AG04450 (cell line): Measurements from ENCODE around the gene MAPK10. TPM values are rescaled to one million over a fixed set of nuclear protein-coding genes. Genes with fewer than 3 reads are reported as not detected.

Source experiments
- CTCF ChIA-PET: fragments of 300-600, 350-600 bp; formaldehyde crosslinking; extraction: SDS; loops from one replicate; lab custom pipeline; 2022; ENCODE audit warnings: antibody characterized with exemption, inconsistent platforms; lab: Charles Lee
- POLR2A ChIA-PET: fragments of 350-600 bp; formaldehyde crosslinking; extraction: SDS; loops from one replicate; lab custom pipeline; 2021; ENCODE audit warnings: antibody characterized with exemption, inconsistent platforms; lab: Yijun Ruan, JAX
- DNase-seq: peaks from one replicate; pipeline ENCODE4 v3.0.0-alpha.2; 2011; ENCODE audit warnings: low read depth, low spot score
- H3K27ac ChIP-seq: one replicate; pipeline ENCODE4 v1.5.1; 2012; ENCODE audit warnings: low read depth, low read length, control low read depth
- H3K27me3 ChIP-seq: one replicate; pipeline ENCODE4 v1.6.0; 2012; ENCODE audit warnings: low read length; ENCODE audit not compliant: control insufficient read depth, insufficient read depth
- H3K4me3 ChIP-seq: 2 replicates; pipeline ENCODE4 v1.5.1; 2011; ENCODE audit warnings: mild to moderate bottlenecking, low read depth, low read length, control low read depth
- H3K9me3 ChIP-seq: 2 replicates; pipeline ENCODE4 v1.5.1; 2012; ENCODE audit warnings: low read length; ENCODE audit not compliant: control insufficient read depth, insufficient read depth
- polyA plus RNA-seq: library from polyadenylated mRNA; depleted of rRNA; stranded (reverse); fragments of >200 nt; gene quantifications from 2 replicates; pipeline ENCODE4 v1.2.3, GENCODE V29; 2011
- TF ChIP-seq, protein P1 (sequence below): IDR thresholded peaks from 2 replicates; pipeline ENCODE4 v1.5.1; 2011; ENCODE audit warnings: low read depth, low read length, control low read depth, inconsistent platforms

Gene MAPK10
- polyA plus RNA-seq, 1 experiment, result 16.3 TPM

DNA sequence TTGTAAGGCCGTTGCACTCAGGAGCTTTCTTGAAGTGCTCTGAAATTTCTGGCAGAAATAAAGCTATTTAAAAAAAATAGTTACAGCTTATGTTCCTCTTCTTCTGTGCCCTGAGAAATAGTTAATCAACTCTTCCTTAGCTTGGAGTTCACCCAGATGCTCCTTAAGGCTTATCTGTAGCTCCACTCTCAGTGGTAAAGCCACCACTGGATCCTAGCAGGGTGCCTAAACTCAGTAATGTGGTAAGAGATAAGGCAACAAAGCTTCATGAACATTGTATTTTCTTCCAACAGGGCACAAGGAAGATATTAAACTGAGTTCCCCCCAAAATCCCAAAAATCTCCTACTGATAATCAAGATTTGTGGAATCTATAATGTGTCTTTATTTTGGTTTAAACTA is 299.5 kb downstream of the MAPK10 start:
- no peak overlapping the region for H3K4me3 ChIP-seq
- no peaks in the 10 kb centered on the region for H3K9me3 ChIP-seq
- TF ChIP-seq, protein P1, sequence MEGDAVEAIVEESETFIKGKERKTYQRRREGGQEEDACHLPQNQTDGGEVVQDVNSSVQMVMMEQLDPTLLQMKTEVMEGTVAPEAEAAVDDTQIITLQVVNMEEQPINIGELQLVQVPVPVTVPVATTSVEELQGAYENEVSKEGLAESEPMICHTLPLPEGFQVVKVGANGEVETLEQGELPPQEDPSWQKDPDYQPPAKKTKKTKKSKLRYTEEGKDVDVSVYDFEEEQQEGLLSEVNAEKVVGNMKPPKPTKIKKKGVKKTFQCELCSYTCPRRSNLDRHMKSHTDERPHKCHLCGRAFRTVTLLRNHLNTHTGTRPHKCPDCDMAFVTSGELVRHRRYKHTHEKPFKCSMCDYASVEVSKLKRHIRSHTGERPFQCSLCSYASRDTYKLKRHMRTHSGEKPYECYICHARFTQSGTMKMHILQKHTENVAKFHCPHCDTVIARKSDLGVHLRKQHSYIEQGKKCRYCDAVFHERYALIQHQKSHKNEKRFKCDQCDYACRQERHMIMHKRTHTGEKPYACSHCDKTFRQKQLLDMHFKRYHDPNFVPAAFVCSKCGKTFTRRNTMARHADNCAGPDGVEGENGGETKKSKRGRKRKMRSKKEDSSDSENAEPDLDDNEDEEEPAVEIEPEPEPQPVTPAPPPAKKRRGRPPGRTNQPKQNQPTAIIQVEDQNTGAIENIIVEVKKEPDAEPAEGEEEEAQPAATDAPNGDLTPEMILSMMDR, result no peak
- H3K27ac ChIP-seq, result no peak overlapping the region
- ChIA-PET POLR2A (no interaction called here), CTCF (interaction anchor here (0.6 to 2.4 kb wide), 4 partner anchors 15 to 313 kb away, joined by 3 to 10 read pairs (median 4); no protein-coding TSS in a partner anchor)
- DNase-seq, result no peak
- H3K27me3 ChIP-seq, result no peaks in the 10 kb centered on the region

DNA sequence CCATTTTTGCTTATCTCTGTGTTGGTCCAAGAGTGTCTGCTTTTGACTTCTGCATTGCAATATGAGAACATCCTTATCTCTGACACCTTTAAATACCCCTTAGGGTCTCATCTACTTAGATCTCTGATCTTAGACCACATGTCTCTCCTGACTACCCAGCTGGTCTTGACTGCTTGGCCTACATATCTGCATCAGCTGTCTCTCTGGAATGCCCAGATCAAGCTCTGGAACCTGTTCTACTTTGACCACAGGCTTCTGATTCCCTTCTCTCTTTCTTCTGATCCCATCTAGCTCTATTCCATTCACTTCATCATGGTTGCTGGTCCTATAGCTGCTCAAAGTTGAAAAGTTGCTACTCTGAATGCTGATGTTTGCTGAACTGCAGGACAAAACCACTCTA is 301.2 kb downstream of the MAPK10 start:
- DNase-seq, result no peak
- TF ChIP-seq, protein P1, result no peak
- CTCF ChIA-PET, result no interaction called here

DNA sequence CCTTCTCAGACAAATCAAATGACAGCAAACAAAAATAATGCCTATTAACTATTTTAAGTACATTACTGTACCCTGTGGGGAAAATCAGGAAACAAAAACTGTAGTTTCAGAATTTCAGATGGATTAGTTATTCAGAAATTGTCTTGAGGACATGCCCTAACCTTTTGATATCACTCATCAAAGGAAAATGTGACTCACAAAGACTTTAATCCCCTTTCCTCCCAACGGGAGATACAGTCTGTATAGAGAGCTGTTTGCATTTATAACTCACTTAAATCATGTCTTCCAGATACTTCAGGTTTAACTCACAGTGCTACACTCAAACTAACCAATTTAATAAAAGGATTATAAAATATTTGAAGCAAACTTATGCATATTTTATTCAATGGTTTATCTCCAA is 304.0 kb downstream of the MAPK10 start:
- Histone ChIP-seq H3K4me3 (no peak overlapping the region), H3K27ac (no peak overlapping the region), H3K9me3 (no peaks in the 10 kb centered on the region), H3K27me3 (no peaks in the 10 kb centered on the region)
- ChIA-PET CTCF (interaction anchor here (1.1 to 3.9 kb wide), 2 partner anchors 11 to 308 kb away, joined by 4 to 21 read pairs; no protein-coding TSS in a partner anchor), POLR2A (interaction anchor here (0.5 kb wide), 1 partner anchor 90 kb away, joined by 7 read pairs; no protein-coding TSS in a partner anchor)
- TF ChIP-seq, protein P1, result no peak
- no peak for DNase-seq

More for the DNA sequence above, 301.2 kb downstream of the MAPK10 start:
- Histone ChIP-seq H3K4me3 (no peak overlapping the region), H3K9me3 (no peaks in the 10 kb centered on the region), H3K27ac (no peak overlapping the region), H3K27me3 (no peaks in the 10 kb centered on the region)
- POLR2A ChIA-PET, result no interaction called here

DNA sequence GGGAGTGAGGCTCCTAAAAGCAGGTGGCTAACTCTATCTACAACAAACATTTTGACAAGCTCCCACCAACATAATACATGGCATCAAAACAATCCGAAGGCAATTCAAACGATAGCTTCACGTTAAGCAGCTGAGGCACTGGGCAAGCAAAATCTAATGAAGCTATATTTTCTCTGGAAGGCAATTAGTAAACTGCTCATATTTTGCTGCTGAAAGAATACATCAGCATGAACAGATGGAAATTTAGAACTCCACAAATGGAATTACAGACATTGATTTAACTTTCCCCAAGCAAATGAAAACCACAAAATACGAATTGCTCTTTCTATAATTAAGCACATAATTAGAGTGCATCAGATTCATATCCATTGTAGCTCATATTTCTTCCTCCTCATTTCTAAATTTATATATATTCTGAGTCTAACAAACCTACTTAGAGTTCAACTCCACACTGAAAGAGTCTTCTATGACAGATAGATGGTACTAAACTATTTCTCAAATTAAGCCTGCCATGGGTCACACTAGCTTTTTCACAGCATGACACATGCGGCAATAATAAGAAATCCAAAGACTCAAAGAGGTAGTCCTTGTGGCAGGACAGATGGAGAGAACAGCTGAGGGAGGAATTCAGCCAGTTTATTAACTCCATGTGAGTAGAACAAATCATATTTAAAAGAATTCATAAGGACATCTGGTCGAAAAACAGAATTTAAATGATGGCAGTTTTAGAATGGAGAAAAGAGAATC is 305.4 kb downstream of the MAPK10 start:
- CTCF ChIA-PET, result interaction anchor here (0.9 to 3.9 kb wide), 2 partner anchors 10 to 299 kb away, joined by 5 to 21 read pairs; no protein-coding TSS in a partner anchor
- POLR2A ChIA-PET, result no interaction called here
- TF ChIP-seq, protein P1, result no peak
- no peaks in the 10 kb centered on the region for H3K9me3 ChIP-seq
- H3K27me3 ChIP-seq, result no peaks in the 10 kb centered on the region
- no peak overlapping the region for H3K27ac ChIP-seq
- DNase-seq, result no peak
- H3K4me3 ChIP-seq, result no peak overlapping the region

DNA sequence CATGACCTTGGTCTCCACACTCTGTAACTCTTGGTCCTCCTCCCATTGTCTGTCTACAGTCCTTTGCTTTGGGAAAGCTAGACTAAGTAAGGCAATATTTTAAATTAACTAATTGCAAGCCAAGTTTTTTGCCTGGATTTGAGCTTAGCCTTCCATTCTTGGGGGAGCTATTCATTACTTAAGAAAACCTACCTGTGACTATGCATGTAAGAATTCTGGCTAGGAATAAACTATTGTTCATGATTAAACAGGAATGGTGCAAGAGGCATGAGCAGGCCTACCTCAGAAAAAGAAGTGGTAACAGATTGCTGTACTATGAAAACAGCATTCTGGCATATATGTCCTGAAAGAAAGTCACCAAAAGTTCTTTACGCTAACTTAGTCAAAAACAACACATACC is 309.4 kb downstream of the MAPK10 start:
- DNase-seq, result no peak
- ChIA-PET CTCF (interaction anchor here (1.3 kb wide), 1 partner anchor 253 kb away, joined by 3 read pairs; no protein-coding TSS in a partner anchor), POLR2A (no interaction called here)
- H3K27ac ChIP-seq, result no peak overlapping the region
- H3K9me3 ChIP-seq, result no peaks in the 10 kb centered on the region
- no peaks in the 10 kb centered on the region for H3K27me3 ChIP-seq
- H3K4me3 ChIP-seq, result no peak overlapping the region
- TF ChIP-seq, protein P1, result no peak
